ENCODE results near the gene MNAT1. TPM values are rescaled to one million over a fixed set of nuclear protein-coding genes. Genes with fewer than 3 reads are reported as not detected.

The MNAT1 gene
- polyA plus RNA-seq, 2 of the 4 experiments (the other 2 are of a cell fraction): 42.7 to 78.1 TPM

DNA sequence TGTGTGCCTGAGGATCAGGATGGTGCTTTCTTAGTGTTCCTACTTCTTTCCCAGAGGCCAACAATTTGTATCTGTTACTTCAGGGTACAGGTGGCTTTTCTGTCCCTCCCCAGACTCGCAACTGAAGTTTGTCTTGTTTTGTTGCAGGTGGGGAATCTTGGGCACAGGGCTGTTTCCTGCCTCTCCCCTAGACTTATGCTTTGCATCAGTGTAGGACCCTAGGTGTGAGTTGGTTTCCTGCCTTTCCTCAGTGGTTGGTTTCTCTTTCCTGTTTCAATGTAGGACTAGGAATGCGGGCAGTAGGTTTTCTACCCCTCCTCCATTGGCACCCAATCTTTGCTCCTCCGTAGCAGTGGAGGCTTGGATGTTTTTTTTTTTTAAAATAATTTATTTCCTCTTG lies 159.3 kb downstream of the MNAT1 start:
- ChIA-PET CTCF (no interaction called here), POLR2A (no interaction called here)
- FAIRE-seq (no peak), ATAC-seq (no peak), DNase-seq (ENCODE audit: low read depth in 1 of 2, low spot score in 1 of 2) (no peak)
- no peaks in the 10 kb centered on the region for H3K4me1 ChIP-seq
- H3K27ac ChIP-seq: no peak overlapping the region
- no peak for TF ChIP-seq CHD4 (IDR thresholded peaks at IDR 0.05; ENCODE audit: borderline replicate concordance)
- no peaks in the 10 kb centered on the region for H3K9me3 ChIP-seq
- no peak overlapping the region for H3K4me2 ChIP-seq
- no peak overlapping the region for H3K4me3 ChIP-seq
- 95% methylated on average over 3 of the region's 3 CpGs for WGBS (ENCODE audit: missing lambda C conversion rate)

- H3K9me3 ChIP-seq: no peaks in the 10 kb centered on the region
- no peak for FAIRE-seq
- no peak for DNase-seq (ENCODE audit: low read depth in 1 of 2, low spot score in 1 of 2)
- TF ChIP-seq USF2 (IDR thresholded peaks at IDR 0.05): no peak
- TF ChIP-seq CBX8 (IDR thresholded peaks at IDR 0.05): no peak
- no peak for TF ChIP-seq REST (IDR thresholded peaks at IDR 0.05)
- TF ChIP-seq MAFK (IDR thresholded peaks at IDR 0.05; ENCODE audit: partially characterized antibody): no peak
- TF ChIP-seq CHD4 (IDR thresholded peaks at IDR 0.05; ENCODE audit: borderline replicate concordance): no peak
- no peak for TF ChIP-seq PHF8 (IDR thresholded peaks at IDR 0.05; ENCODE audit: borderline replicate concordance, low read depth)
- TF ChIP-seq HEYL (CRISPR knock-in tag; IDR thresholded peaks at IDR 0.05): no peak
- no peak for TF ChIP-seq ZFP36 (IDR thresholded peaks at IDR 0.05; ENCODE audit: borderline replicate concordance, partially characterized antibody)
- TF ChIP-seq SMC3 (IDR thresholded peaks at IDR 0.05): no peak
- no peak for TF ChIP-seq HOXB13 (CRISPR knock-in tag; IDR thresholded peaks at IDR 0.05; ENCODE audit: low read depth)
- no peak for TF ChIP-seq EHMT2 (IDR thresholded peaks at IDR 0.05; ENCODE audit: low read depth)
- no peak for TF ChIP-seq BCL3 (IDR thresholded peaks at IDR 0.05)
- no peak for TF ChIP-seq RAD21 (conservative IDR thresholded peaks at IDR 0.05 in 1 of 2, IDR thresholded peaks at IDR 0.05 in 1 of 2)
- TF ChIP-seq CTCF (IDR thresholded peaks at IDR 0.05): no peak
- no peak for TF ChIP-seq MYC (IDR thresholded peaks at IDR 0.05; ENCODE audit: borderline replicate concordance, low read length)
- TF ChIP-seq CHD2 (IDR thresholded peaks at IDR 0.05; ENCODE audit: low read length, partially characterized antibody): no peak
- ATAC-seq: no peak
- ChIA-PET POLR2A (no interaction called here), CTCF (no interaction called here)
- no peak overlapping the region for H3K4me2 ChIP-seq
- H3K4me3 ChIP-seq: no peak overlapping the region
- H3K27ac ChIP-seq: no peak overlapping the region
- H3K4me1 ChIP-seq: no peaks in the 10 kb centered on the region
Observed at GRCh38 chr14:60904381-60904780, 169.8 kb downstream of the MNAT1 start.

DNA sequence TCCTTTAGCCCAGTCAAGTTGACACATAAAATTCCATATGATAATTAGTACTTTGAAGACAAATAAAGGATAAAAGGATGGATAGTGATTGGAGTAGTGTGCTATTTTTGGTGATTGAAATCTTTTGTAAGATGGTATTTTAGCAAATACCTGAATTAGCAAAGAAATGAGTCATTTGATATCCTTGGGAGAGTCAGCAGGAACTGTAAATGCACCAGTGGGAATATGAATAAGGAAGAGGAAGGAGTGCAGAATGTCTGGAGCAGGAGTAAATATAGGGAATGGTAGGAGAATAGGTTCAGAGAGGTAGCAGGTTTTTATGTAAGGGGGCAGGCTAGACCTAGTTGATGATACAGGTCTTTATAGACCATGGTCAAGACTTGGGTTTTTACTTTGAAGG lies 171.4 kb downstream of the MNAT1 start:
- no peak overlapping the region for H3K4me2 ChIP-seq
- no peaks in the 10 kb centered on the region for H3K4me1 ChIP-seq
- ChIA-PET CTCF (no interaction called here), POLR2A (no interaction called here)
- DNase-seq (ENCODE audit: low read depth in 1 of 2, low spot score in 1 of 2) (no peak), FAIRE-seq (no peak), ATAC-seq (no peak)
- no peaks in the 10 kb centered on the region for H3K9me3 ChIP-seq
- no peak overlapping the region for H3K4me3 ChIP-seq
- no peak for TF ChIP-seq RCOR1 (IDR thresholded peaks at IDR 0.05; ENCODE audit: low read depth, low read length)
- no peak for TF ChIP-seq FOXS1 (CRISPR knock-in tag; IDR thresholded peaks at IDR 0.05)
- TF ChIP-seq ELK1 (IDR thresholded peaks at IDR 0.05; ENCODE audit: low read depth, low read length): no peak
- no peak for TF ChIP-seq ZFP36 (IDR thresholded peaks at IDR 0.05; ENCODE audit: borderline replicate concordance, partially characterized antibody)
- no peak overlapping the region for H3K27ac ChIP-seq

Measured in A549 (cell line).